ENCODE results near the gene PRM1. TPM values are rescaled to one million over a fixed set of nuclear protein-coding genes. Genes with fewer than 3 reads are reported as not detected.
A peak's percentile ranks its signal among the peaks of the same experiment; 100 is the strongest.

The PRM1 gene
- total and polyA plus RNA-seq, 2 of the 13 experiments (the other 11 are each of a cell fraction or from before 2014, with no cell fraction given) = not detected

DNA sequence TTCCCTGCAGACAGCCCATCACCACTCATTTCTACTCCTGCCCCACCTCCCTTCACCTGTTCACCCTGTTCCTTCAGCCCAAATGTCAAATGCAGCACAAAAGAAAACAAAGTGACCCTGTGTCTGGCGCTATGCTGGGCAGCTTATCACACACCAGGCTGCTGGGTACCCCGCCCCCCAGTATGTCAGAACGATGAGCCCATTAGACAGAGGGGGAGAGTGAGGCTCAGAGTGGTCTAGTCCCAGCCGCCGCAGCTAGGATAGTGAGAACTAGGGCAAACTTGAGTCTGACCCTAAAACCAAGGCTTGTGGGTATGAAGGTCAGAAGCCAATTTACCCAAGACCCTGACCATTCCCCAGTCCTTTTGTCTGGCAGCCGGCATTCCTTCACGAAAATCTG, 16.0 kb downstream of the PRM1 start:
- Histone ChIP-seq H3K27me3 (ENCODE audit: control insufficient read depth in 1 of 2, insufficient read depth in 2 of 2, low read length in 2 of 2) (no peaks in the 10 kb centered on the region), H4K20me1 (ENCODE audit: insufficient read depth, low read length) (no peaks in the 10 kb centered on the region), H3K4me1 (ENCODE audit: insufficient read depth, low read length) (peaks cover 87% of the 10 kb centered on the region), H3K27ac (ENCODE audit: extremely low read length, insufficient read depth, low read length) (no peak overlapping the region), H3K4me2 (ENCODE audit: low read depth, low read length) (no peak overlapping the region), H2AFZ (ENCODE audit: low read length) (no peak overlapping the region), H3K9me3 (ENCODE audit: low read length) (peaks cover 5% of the 10 kb centered on the region; the same call in 1 of the 2 replicates), H3K4me3 (replicated peaks in 1 of 3; ENCODE audit: insufficient read depth in 1 of 3, low read depth in 2 of 3, low read length in 3 of 3) (no peak overlapping the region), H3K36me3 (replicated peaks in 1 of 2; ENCODE audit: control insufficient read depth in 1 of 2, insufficient read depth in 2 of 2, low read length in 2 of 2) (no peaks in the 10 kb centered on the region), H3K9ac (ENCODE audit: insufficient read depth, low read depth, low read length) (no peak overlapping the region), H3K79me2 (ENCODE audit: insufficient read depth, low read length) (no peaks in the 10 kb centered on the region)
- no peak for FAIRE-seq
- ATAC-seq = no peak
- POLR2A ChIA-PET = interaction anchor here (2.3 kb wide), 1 partner anchor 9 kb away, joined by 9 read pairs; the partner anchor contains the start of gene SOCS1
- DNase-seq (ENCODE audit: low spot score) = no peak
- in situ Hi-C loops (cut with HindIII; ENCODE audit: extremely low pct_ligation_motif_present, low pct_unique_long_range_greater_than_20kb) (no loop called here), intact Hi-C loops (cut with micrococcal nuclease; ENCODE audit: unreplicated experiment) (no loop called here)
- CTCF ChIA-PET (ENCODE audit: low intra/inter-chr PET ratio, low total read pairs) = no interaction called here
- no TSS peak for BruUV-seq (replicated peaks)
- WGBS (ENCODE audit: low lambda C conversion rate) = 69% methylated on average over 7 of the region's 7 CpGs
- TF ChIP-seq ZFYVE20 (CRISPR knock-in tag; IDR thresholded peaks at IDR 0.05; ENCODE audit: borderline replicate concordance, low read depth) (0 out of 2 replicates have a peak, but pooled peaks have one; percentile 34), ARID4A (CRISPR knock-in tag; IDR thresholded peaks at IDR 0.05; ENCODE audit: borderline replicate concordance) (0 out of 2 replicates have a peak, but pooled peaks have one; percentile 28), ZNF3 (CRISPR knock-in tag; IDR thresholded peaks at IDR 0.05) (0 out of 2 replicates have a peak, but pooled peaks have one; percentile 31), ZNF883 (CRISPR knock-in tag; IDR thresholded peaks at IDR 0.05; ENCODE audit: not compliant biosample characterization) (peak; percentile 3), ZNF740 (CRISPR knock-in tag; IDR thresholded peaks at IDR 0.05) (no peak), POLR2AphosphoS5 (IDR thresholded peaks at IDR 0.05; ENCODE audit: low read depth, low read length) (no peak), KDM1A (CRISPR knock-in tag; IDR thresholded peaks at IDR 0.05) (peak; percentile 83), ZNF597 (CRISPR knock-in tag; IDR thresholded peaks at IDR 0.05) (no peak), IRX3 (CRISPR knock-in tag; IDR thresholded peaks at IDR 0.05; ENCODE audit: borderline replicate concordance, low read depth) (no peak), ZNF256 (CRISPR knock-in tag; conservative IDR thresholded peaks at IDR 0.05) (no peak)
- TF ChIP-seq, protein P1, sequence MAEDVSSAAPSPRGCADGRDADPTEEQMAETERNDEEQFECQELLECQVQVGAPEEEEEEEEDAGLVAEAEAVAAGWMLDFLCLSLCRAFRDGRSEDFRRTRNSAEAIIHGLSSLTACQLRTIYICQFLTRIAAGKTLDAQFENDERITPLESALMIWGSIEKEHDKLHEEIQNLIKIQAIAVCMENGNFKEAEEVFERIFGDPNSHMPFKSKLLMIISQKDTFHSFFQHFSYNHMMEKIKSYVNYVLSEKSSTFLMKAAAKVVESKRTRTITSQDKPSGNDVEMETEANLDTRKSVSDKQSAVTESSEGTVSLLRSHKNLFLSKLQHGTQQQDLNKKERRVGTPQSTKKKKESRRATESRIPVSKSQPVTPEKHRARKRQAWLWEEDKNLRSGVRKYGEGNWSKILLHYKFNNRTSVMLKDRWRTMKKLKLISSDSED (CRISPR knock-in tag; IDR thresholded peaks at IDR 0.05) = no peak
- TF ChIP-seq, protein P2, sequence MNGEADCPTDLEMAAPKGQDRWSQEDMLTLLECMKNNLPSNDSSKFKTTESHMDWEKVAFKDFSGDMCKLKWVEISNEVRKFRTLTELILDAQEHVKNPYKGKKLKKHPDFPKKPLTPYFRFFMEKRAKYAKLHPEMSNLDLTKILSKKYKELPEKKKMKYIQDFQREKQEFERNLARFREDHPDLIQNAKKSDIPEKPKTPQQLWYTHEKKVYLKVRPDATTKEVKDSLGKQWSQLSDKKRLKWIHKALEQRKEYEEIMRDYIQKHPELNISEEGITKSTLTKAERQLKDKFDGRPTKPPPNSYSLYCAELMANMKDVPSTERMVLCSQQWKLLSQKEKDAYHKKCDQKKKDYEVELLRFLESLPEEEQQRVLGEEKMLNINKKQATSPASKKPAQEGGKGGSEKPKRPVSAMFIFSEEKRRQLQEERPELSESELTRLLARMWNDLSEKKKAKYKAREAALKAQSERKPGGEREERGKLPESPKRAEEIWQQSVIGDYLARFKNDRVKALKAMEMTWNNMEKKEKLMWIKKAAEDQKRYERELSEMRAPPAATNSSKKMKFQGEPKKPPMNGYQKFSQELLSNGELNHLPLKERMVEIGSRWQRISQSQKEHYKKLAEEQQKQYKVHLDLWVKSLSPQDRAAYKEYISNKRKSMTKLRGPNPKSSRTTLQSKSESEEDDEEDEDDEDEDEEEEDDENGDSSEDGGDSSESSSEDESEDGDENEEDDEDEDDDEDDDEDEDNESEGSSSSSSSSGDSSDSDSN (CRISPR knock-in tag; IDR thresholded peaks at IDR 0.05) = no peak; the same call in 1 of the 2 replicates
- TF ChIP-seq, protein P3, sequence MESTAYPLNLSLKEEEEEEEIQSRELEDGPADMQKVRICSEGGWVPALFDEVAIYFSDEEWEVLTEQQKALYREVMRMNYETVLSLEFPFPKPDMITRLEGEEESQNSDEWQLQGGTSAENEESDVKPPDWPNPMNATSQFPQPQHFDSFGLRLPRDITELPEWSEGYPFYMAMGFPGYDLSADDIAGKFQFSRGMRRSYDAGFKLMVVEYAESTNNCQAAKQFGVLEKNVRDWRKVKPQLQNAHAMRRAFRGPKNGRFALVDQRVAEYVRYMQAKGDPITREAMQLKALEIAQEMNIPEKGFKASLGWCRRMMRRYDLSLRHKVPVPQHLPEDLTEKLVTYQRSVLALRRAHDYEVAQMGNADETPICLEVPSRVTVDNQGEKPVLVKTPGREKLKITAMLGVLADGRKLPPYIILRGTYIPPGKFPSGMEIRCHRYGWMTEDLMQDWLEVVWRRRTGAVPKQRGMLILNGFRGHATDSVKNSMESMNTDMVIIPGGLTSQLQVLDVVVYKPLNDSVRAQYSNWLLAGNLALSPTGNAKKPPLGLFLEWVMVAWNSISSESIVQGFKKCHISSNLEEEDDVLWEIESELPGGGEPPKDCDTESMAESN (CRISPR knock-in tag; conservative IDR thresholded peaks at IDR 0.05) = 0 out of 2 replicates have a peak, but pooled peaks have one; percentile 20
